ENCODE data around the gene MORN5.

DNA sequence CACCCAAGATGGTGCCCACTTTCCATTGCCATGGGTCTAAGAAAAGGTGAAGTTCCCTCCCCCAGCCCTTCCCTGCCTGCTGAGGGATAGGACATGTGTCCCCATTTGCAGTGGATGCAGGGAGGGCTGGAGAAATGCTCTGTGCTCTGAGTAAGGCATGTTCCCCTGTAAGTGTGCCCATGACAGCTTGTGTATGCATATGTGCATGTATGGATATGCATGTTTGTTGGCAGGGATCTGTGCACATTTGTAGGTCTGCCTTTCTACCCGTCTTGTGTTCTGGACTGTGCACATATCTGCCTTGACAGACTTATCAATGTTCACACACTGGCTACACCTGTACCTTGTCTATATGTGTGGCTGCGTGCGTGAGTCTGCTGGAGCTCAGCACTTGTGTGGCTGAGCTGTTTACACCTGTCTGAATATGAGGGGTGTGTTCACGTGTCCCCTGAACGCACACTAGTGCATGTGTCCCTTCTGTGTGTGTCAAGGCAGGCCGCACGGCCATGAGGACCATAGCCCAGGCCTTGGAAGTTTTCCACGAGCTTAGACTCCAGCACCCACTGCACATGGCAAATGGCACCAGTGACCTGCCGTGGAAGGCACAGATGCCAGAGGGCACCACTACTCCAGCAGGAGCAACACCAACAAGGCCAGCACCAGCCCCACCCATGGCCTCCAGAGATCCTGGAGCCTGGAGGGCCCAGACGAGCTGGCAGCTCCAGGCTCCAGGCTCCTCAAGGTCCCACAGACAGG, 39.2 kb upstream of the MORN5 start:
- TF ChIP-seq POLR2A (IDR thresholded peaks at IDR 0.05) = no peak
- TF ChIP-seq, protein P1, sequence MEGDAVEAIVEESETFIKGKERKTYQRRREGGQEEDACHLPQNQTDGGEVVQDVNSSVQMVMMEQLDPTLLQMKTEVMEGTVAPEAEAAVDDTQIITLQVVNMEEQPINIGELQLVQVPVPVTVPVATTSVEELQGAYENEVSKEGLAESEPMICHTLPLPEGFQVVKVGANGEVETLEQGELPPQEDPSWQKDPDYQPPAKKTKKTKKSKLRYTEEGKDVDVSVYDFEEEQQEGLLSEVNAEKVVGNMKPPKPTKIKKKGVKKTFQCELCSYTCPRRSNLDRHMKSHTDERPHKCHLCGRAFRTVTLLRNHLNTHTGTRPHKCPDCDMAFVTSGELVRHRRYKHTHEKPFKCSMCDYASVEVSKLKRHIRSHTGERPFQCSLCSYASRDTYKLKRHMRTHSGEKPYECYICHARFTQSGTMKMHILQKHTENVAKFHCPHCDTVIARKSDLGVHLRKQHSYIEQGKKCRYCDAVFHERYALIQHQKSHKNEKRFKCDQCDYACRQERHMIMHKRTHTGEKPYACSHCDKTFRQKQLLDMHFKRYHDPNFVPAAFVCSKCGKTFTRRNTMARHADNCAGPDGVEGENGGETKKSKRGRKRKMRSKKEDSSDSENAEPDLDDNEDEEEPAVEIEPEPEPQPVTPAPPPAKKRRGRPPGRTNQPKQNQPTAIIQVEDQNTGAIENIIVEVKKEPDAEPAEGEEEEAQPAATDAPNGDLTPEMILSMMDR (IDR thresholded peaks at IDR 0.05) = no peak

All from testis (tissue), 2 donors.